Measurements from ENCODE around the gene IL18.

The IL18 gene

GRCh38 chr11:112128483-112129121 is 35.3 kb downstream of the IL18 start:
- no peaks in the 10 kb centered on the region for H3K9me3 ChIP-seq (ENCODE audit: control insufficient read depth in 5 of 5, low read length in 5 of 5)
- no peaks in the 10 kb centered on the region for H3K36me3 ChIP-seq (ENCODE audit: control insufficient read depth in 5 of 5, insufficient read depth in 5 of 5, low read length in 5 of 5)
- H3K4me1 ChIP-seq (ENCODE audit: control insufficient read depth in 5 of 5, insufficient read depth in 5 of 5, low read length in 5 of 5) = peaks cover 0 to 8% (median 0%) of the 10 kb centered on the region in 5 donors
- no peak overlapping the region for H3K27ac ChIP-seq (ENCODE audit: low read depth, low read length)
- H3K27me3 ChIP-seq (ENCODE audit: control insufficient read depth in 5 of 5, insufficient read depth in 4 of 5, low read length in 5 of 5) = no peaks in the 10 kb centered on the region
- no peak overlapping the region for H3K9ac ChIP-seq (ENCODE audit: low read length in 5 of 5)
- H3K4me3 ChIP-seq (ENCODE audit: low read depth in 1 of 5, low read length in 5 of 5) = no peak overlapping the region

DNA sequence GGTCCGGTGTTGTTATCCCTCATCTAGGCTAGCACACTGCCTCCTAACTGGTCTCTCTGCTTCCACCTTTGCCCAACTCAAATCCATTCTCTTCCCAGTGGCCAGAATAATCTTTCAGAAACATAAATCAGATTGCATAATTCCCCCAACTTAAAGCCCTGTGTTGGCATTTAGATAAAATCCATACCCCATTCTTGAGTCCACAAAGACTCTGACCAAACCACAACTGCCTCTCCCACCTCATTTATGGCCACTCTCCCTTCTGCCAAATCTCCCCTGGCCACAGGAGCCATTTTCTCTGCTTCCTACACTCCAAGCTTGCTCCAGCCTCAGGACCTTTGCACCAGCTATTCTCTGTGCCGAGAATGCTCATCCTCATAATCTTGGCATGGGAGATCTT is 36.8 kb downstream of the IL18 start:
- Histone ChIP-seq H3K4me3 (ENCODE audit: low read depth in 1 of 5, low read length in 5 of 5) (no peak overlapping the region), H3K27me3 (ENCODE audit: control insufficient read depth in 5 of 5, insufficient read depth in 4 of 5, low read length in 5 of 5) (no peaks in the 10 kb centered on the region), H3K36me3 (ENCODE audit: control insufficient read depth in 5 of 5, insufficient read depth in 5 of 5, low read length in 5 of 5) (no peaks in the 10 kb centered on the region), H3K4me1 (ENCODE audit: control insufficient read depth in 5 of 5, insufficient read depth in 5 of 5, low read length in 5 of 5) (peaks cover 0 to 8% (median 0%) of the 10 kb centered on the region in 5 donors), H3K27ac (ENCODE audit: low read depth, low read length) (no peak overlapping the region), H3K9ac (ENCODE audit: low read length in 5 of 5) (no peak overlapping the region), H3K9me3 (ENCODE audit: control insufficient read depth in 5 of 5, low read length in 5 of 5) (no peaks in the 10 kb centered on the region)

GRCh38 chr11:112123129-112123528 is 40.8 kb downstream of the IL18 start:
- Histone ChIP-seq H3K27me3 (ENCODE audit: control insufficient read depth in 5 of 5, insufficient read depth in 4 of 5, low read length in 5 of 5) (no peaks in the 10 kb centered on the region), H3K27ac (ENCODE audit: low read depth, low read length) (no peak overlapping the region), H3K36me3 (ENCODE audit: control insufficient read depth in 5 of 5, insufficient read depth in 5 of 5, low read length in 5 of 5) (no peaks in the 10 kb centered on the region), H3K9me3 (ENCODE audit: control insufficient read depth in 5 of 5, low read length in 5 of 5) (no peaks in the 10 kb centered on the region), H3K9ac (ENCODE audit: low read length in 5 of 5) (no peak overlapping the region), H3K4me1 (ENCODE audit: control insufficient read depth in 5 of 5, insufficient read depth in 5 of 5, low read length in 5 of 5) (peaks cover 0 to 4% (median 0%) of the 10 kb centered on the region in 5 donors), H3K4me3 (ENCODE audit: low read depth in 1 of 5, low read length in 5 of 5) (no peak overlapping the region)

DNA sequence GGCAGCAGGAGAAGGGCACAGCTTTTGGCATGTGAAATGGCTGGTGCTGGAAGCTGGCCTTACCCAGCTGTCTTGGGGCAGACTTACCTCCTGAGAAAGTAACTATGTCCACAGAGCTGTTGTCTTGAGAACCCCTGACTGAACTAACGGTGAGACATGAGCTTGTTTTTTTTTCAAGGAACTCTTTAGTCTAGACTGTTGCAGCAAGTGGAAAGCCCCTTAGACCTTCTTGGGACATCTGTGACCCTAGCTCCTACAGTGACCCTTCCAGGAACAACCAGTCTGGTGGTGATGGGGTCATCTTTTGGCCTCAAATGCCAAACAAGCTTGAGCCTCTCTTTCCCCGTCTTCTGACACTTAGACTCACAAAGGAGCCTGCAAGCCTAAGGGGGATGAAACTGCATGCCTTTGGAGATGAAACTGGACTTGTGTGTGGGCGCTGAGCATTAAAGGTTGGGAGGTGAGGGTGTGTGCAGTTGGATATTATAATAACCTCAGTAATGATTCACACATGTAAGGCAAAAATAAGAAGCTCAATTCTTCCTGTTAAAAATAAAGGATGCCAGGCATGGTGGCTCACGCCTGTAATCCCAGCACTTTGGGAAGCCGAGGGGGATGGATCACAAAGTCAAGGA is 41.8 kb downstream of the IL18 start:
- Histone ChIP-seq H3K27ac (ENCODE audit: low read depth, low read length) (no peak overlapping the region), H3K9ac (ENCODE audit: low read length in 5 of 5) (no peak overlapping the region), H3K36me3 (ENCODE audit: control insufficient read depth in 5 of 5, insufficient read depth in 5 of 5, low read length in 5 of 5) (no peaks in the 10 kb centered on the region), H3K9me3 (ENCODE audit: control insufficient read depth in 5 of 5, low read length in 5 of 5) (no peaks in the 10 kb centered on the region), H3K27me3 (ENCODE audit: control insufficient read depth in 5 of 5, insufficient read depth in 4 of 5, low read length in 5 of 5) (no peaks in the 10 kb centered on the region), H3K4me1 (ENCODE audit: control insufficient read depth in 5 of 5, insufficient read depth in 5 of 5, low read length in 5 of 5) (peaks cover 0 to 4% (median 0%) of the 10 kb centered on the region in 5 donors), H3K4me3 (ENCODE audit: low read depth in 1 of 5, low read length in 5 of 5) (no peak overlapping the region)

GRCh38 chr11:112118176-112118575 is 45.7 kb downstream of the IL18 start:
- H3K9ac ChIP-seq (ENCODE audit: low read length in 5 of 5) = no peak overlapping the region
- no peaks in the 10 kb centered on the region for H3K27me3 ChIP-seq (ENCODE audit: control insufficient read depth in 5 of 5, insufficient read depth in 4 of 5, low read length in 5 of 5)
- H3K27ac ChIP-seq (ENCODE audit: low read depth, low read length) = no peak overlapping the region
- H3K4me1 ChIP-seq (ENCODE audit: control insufficient read depth in 5 of 5, insufficient read depth in 5 of 5, low read length in 5 of 5) = peaks cover 0 to 4% (median 0%) of the 10 kb centered on the region in 5 donors
- H3K4me3 ChIP-seq (ENCODE audit: low read depth in 1 of 5, low read length in 5 of 5) = no peak overlapping the region
- no peaks in the 10 kb centered on the region for H3K9me3 ChIP-seq (ENCODE audit: control insufficient read depth in 5 of 5, low read length in 5 of 5)
- no peaks in the 10 kb centered on the region for H3K36me3 ChIP-seq (ENCODE audit: control insufficient read depth in 5 of 5, insufficient read depth in 5 of 5, low read length in 5 of 5)

GRCh38 chr11:112115386-112115785 is 48.5 kb downstream of the IL18 start:
- Histone ChIP-seq H3K36me3 (ENCODE audit: control insufficient read depth in 5 of 5, insufficient read depth in 5 of 5, low read length in 5 of 5) (no peaks in the 10 kb centered on the region), H3K9me3 (ENCODE audit: control insufficient read depth in 5 of 5, low read length in 5 of 5) (peaks cover 0 to 2% (median 0%) of the 10 kb centered on the region in 5 donors), H3K9ac (ENCODE audit: low read length in 5 of 5) (no peak overlapping the region), H3K4me3 (ENCODE audit: low read depth in 1 of 5, low read length in 5 of 5) (no peak overlapping the region), H3K27ac (ENCODE audit: low read depth, low read length) (no peak overlapping the region), H3K27me3 (ENCODE audit: control insufficient read depth in 5 of 5, insufficient read depth in 4 of 5, low read length in 5 of 5) (no peaks in the 10 kb centered on the region), H3K4me1 (ENCODE audit: control insufficient read depth in 5 of 5, insufficient read depth in 5 of 5, low read length in 5 of 5) (peaks cover 0 to 4% (median 0%) of the 10 kb centered on the region in 5 donors)

- Histone ChIP-seq H3K4me1 (ENCODE audit: control insufficient read depth in 5 of 5, insufficient read depth in 5 of 5, low read length in 5 of 5) (no peaks in the 10 kb centered on the region), H3K9me3 (ENCODE audit: control insufficient read depth in 5 of 5, low read length in 5 of 5) (peaks cover 0 to 2% (median 0%) of the 10 kb centered on the region in 5 donors), H3K27me3 (ENCODE audit: control insufficient read depth in 5 of 5, insufficient read depth in 4 of 5, low read length in 5 of 5) (no peaks in the 10 kb centered on the region), H3K36me3 (ENCODE audit: control insufficient read depth in 5 of 5, insufficient read depth in 5 of 5, low read length in 5 of 5) (peaks cover 0 to under 1% (median 0%) of the 10 kb centered on the region in 5 donors), H3K9ac (ENCODE audit: low read length in 5 of 5) (no peak overlapping the region), H3K27ac (ENCODE audit: low read depth, low read length) (no peak overlapping the region), H3K4me3 (ENCODE audit: low read depth in 1 of 5, low read length in 5 of 5) (no peak overlapping the region)
These were observed 49.4 kb downstream of the IL18 start for GRCh38 chr11:112114460-112114859.

- no peaks in the 10 kb centered on the region for H3K27me3 ChIP-seq (ENCODE audit: control insufficient read depth in 5 of 5, insufficient read depth in 4 of 5, low read length in 5 of 5)
- H3K9ac ChIP-seq (ENCODE audit: low read length in 5 of 5) = no peak overlapping the region
- no peak overlapping the region for H3K27ac ChIP-seq (ENCODE audit: low read depth, low read length)
These were observed 50.1 kb downstream of the IL18 start for GRCh38 chr11:112113539-112114457.

DNA sequence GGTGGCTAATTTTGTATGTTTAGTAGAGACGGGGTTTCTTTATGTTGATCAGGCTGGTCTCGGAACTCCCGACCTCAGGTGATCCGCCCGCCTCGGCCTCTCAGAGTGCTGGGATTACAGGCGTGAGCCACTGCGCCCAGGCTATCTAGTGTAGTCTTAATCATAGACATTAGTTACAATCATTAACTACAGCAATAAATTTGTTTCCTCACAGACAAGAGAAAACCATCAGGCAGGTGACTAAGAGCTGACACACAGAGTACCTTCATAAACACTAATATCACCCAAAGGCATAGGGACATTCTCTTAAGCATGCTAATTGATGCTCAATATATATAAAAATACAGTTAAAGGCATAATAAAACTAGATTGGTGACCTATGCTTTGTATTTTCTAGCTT is 57.8 kb downstream of the IL18 start:
- Histone ChIP-seq H3K36me3 (ENCODE audit: control insufficient read depth in 5 of 5, insufficient read depth in 5 of 5, low read length in 5 of 5) (peaks cover 0 to 10% (median 3%) of the 10 kb centered on the region in 5 donors), H3K27ac (ENCODE audit: low read depth, low read length) (no peak overlapping the region), H3K4me1 (ENCODE audit: control insufficient read depth in 5 of 5, insufficient read depth in 5 of 5, low read length in 5 of 5) (no peaks in the 10 kb centered on the region), H3K9ac (ENCODE audit: low read length in 5 of 5) (no peak overlapping the region), H3K9me3 (ENCODE audit: control insufficient read depth in 5 of 5, low read length in 5 of 5) (peaks cover 0 to 2% (median 0%) of the 10 kb centered on the region in 5 donors), H3K27me3 (ENCODE audit: control insufficient read depth in 5 of 5, insufficient read depth in 4 of 5, low read length in 5 of 5) (no peaks in the 10 kb centered on the region), H3K4me3 (ENCODE audit: low read depth in 1 of 5, low read length in 5 of 5) (no peak overlapping the region)

More at GRCh38 chr11:112113539-112114457, 50.1 kb downstream of the IL18 start:
- H3K4me3 ChIP-seq (ENCODE audit: low read depth in 1 of 5, low read length in 5 of 5) = no peak overlapping the region
- peaks cover 0 to 2% (median 0%) of the 10 kb centered on the region in 5 donors for H3K9me3 ChIP-seq (ENCODE audit: control insufficient read depth in 5 of 5, low read length in 5 of 5)
- no peaks in the 10 kb centered on the region for H3K4me1 ChIP-seq (ENCODE audit: control insufficient read depth in 5 of 5, insufficient read depth in 5 of 5, low read length in 5 of 5)
- H3K36me3 ChIP-seq (ENCODE audit: control insufficient read depth in 5 of 5, insufficient read depth in 5 of 5, low read length in 5 of 5) = peaks cover 0 to 5% (median 0%) of the 10 kb centered on the region in 5 donors

GRCh38 chr11:112103446-112103845 is 60.4 kb downstream of the IL18 start:
- peaks cover 0 to 5% (median 3%) of the 10 kb centered on the region in 5 donors for H3K36me3 ChIP-seq (ENCODE audit: control insufficient read depth in 5 of 5, insufficient read depth in 5 of 5, low read length in 5 of 5)
- no peaks in the 10 kb centered on the region for H3K4me1 ChIP-seq (ENCODE audit: control insufficient read depth in 5 of 5, insufficient read depth in 5 of 5, low read length in 5 of 5)
- H3K27ac ChIP-seq (ENCODE audit: low read depth, low read length) = no peak overlapping the region
- no peaks in the 10 kb centered on the region for H3K27me3 ChIP-seq (ENCODE audit: control insufficient read depth in 5 of 5, insufficient read depth in 4 of 5, low read length in 5 of 5)
- H3K9me3 ChIP-seq (ENCODE audit: control insufficient read depth in 5 of 5, low read length in 5 of 5) = no peaks in the 10 kb centered on the region
- H3K9ac ChIP-seq (ENCODE audit: low read length in 5 of 5) = no peak overlapping the region
- no peak overlapping the region for H3K4me3 ChIP-seq (ENCODE audit: low read depth in 1 of 5, low read length in 5 of 5)
